Mesenchymal stem cell (in vitro differentiated cells and primary cell): ENCODE data around the gene ITGB1.

Experiments
- DNase-seq: peaks from one replicate; pipeline ENCODE4 v3.0.0-alpha.2; 2013
- H2AFZ ChIP-seq: one replicate; pipeline ENCODE4 v1.6.1; 2013; ENCODE audit warnings: low read depth, mild to moderate bottlenecking, control low read depth, inconsistent platforms, low read length, moderate library complexity
- H2AK5ac ChIP-seq: 2 replicates; pipeline ENCODE4 v1.6.1; 2013; ENCODE audit warnings: low read length, moderate library complexity, mild to moderate bottlenecking, inconsistent platforms; ENCODE audit not compliant: severe bottlenecking
- H2BK120ac ChIP-seq: one replicate; pipeline ENCODE4 v1.6.1; 2013; ENCODE audit warnings: low read depth, mild to moderate bottlenecking, inconsistent platforms, low read length, moderate library complexity
- H2BK12ac ChIP-seq, 2 experiments: one replicate each; pipeline ENCODE4 v1.6.1; 2013; ENCODE audit warnings: inconsistent platforms in 2 of 2, low read length in 2 of 2, mild to moderate bottlenecking in 2 of 2, moderate library complexity in 2 of 2, control low read depth in 1 of 2
- H2BK15ac ChIP-seq: one replicate; pipeline ENCODE4 v1.6.1; 2013; ENCODE audit warnings: mild to moderate bottlenecking, low read depth, inconsistent platforms; ENCODE audit not compliant: poor library complexity, severe bottlenecking
- H2BK5ac ChIP-seq: 2 replicates; pipeline ENCODE4 v1.6.1; 2013; ENCODE audit warnings: low read depth, mild to moderate bottlenecking, low read length, control low read depth, inconsistent platforms; ENCODE audit not compliant: poor library complexity, severe bottlenecking
- H3K14ac ChIP-seq, 2 experiments: one replicate each; pipeline ENCODE4 v1.6.1; 2013; ENCODE audit warnings: inconsistent platforms in 2 of 2, low read length in 2 of 2, control low read depth in 1 of 2, mild to moderate bottlenecking in 1 of 2, moderate library complexity in 1 of 2
- H3K18ac ChIP-seq, 2 experiments: one replicate each; pipeline ENCODE4 v1.6.1; 2013; ENCODE audit warnings: inconsistent platforms in 2 of 2, low read length in 2 of 2, control low read depth in 1 of 2, low read depth in 1 of 2, mild to moderate bottlenecking in 1 of 2
- H3K23ac ChIP-seq, 2 experiments: one replicate each; pipeline ENCODE4 v1.6.1; 2013; ENCODE audit warnings: inconsistent platforms in 2 of 2, low read length in 2 of 2, mild to moderate bottlenecking in 2 of 2, moderate library complexity in 2 of 2, control low read depth in 1 of 2
- H3K27ac ChIP-seq: 2 replicates; pipeline ENCODE4 v1.5.1; 2013; ENCODE audit warnings: mild to moderate bottlenecking, moderate library complexity, low read length, control low read depth, inconsistent platforms; ENCODE audit not compliant: poor library complexity, severe bottlenecking
- H3K27me3 ChIP-seq, 2 experiments: 2 replicates each; pipeline versions ENCODE4 v1.6.1 to v1.7.0; 2013; ENCODE audit warnings: low read length in 2 of 2, mild to moderate bottlenecking in 2 of 2, moderate library complexity in 2 of 2, control low read depth in 1 of 2, inconsistent platforms in 1 of 2; ENCODE audit not compliant: control insufficient read depth in 1 of 2, insufficient read depth in 1 of 2
- H3K36me3 ChIP-seq, 2 experiments: 2 replicates each; pipeline versions ENCODE4 v1.6.1 to v1.7.0; 2013; ENCODE audit warnings: low read length in 2 of 2, control low read depth in 1 of 2, inconsistent platforms in 1 of 2, low read depth in 1 of 2, mild to moderate bottlenecking in 1 of 2; ENCODE audit not compliant: insufficient read depth in 2 of 2, control insufficient read depth in 1 of 2
- H3K4ac ChIP-seq, 2 experiments: one replicate each; pipeline ENCODE4 v1.6.1; 2013; ENCODE audit warnings: inconsistent platforms in 2 of 2, low read length in 2 of 2, mild to moderate bottlenecking in 2 of 2, moderate library complexity in 2 of 2, control low read depth in 1 of 2, low read depth in 1 of 2
- H3K4me1 ChIP-seq: 2 replicates; pipeline ENCODE4 v1.6.1; 2013; ENCODE audit warnings: low read depth, low read length, control low read depth; ENCODE audit not compliant: control insufficient read depth, insufficient read depth
- H3K4me2 ChIP-seq: 2 replicates; pipeline ENCODE4 v1.6.1; 2013; ENCODE audit warnings: low read length, mild to moderate bottlenecking, inconsistent platforms; ENCODE audit not compliant: poor library complexity, severe bottlenecking
- H3K4me3 ChIP-seq, 2 experiments: 2 replicates each; pipeline versions ENCODE4 v1.5.1 to v1.7.0; 2013; ENCODE audit warnings: low read length in 2 of 2, mild to moderate bottlenecking in 2 of 2, control low read depth in 1 of 2, low read depth in 1 of 2; ENCODE audit not compliant: insufficient read depth in 1 of 2
- H3K79me1 ChIP-seq: replicated peaks from 2 replicates; pipeline ENCODE4 v1.6.1; 2013; ENCODE audit warnings: mild to moderate bottlenecking, control low read depth, low read length, inconsistent platforms; ENCODE audit not compliant: poor library complexity, severe bottlenecking
- H3K9ac ChIP-seq: 2 replicates; pipeline ENCODE4 v1.7.0; 2013; ENCODE audit warnings: mild to moderate bottlenecking, low read length, moderate library complexity
- H3K9me3 ChIP-seq: 2 replicates; pipeline ENCODE4 v1.7.0; 2013; ENCODE audit warnings: mild to moderate bottlenecking, low read length; ENCODE audit not compliant: control insufficient read depth
- H4K8ac ChIP-seq: one replicate; pipeline ENCODE4 v1.6.1; 2013; ENCODE audit warnings: inconsistent platforms, mild to moderate bottlenecking, low read length, moderate library complexity
- H4K91ac ChIP-seq: one replicate; pipeline ENCODE4 v1.6.1; 2013; ENCODE audit warnings: mild to moderate bottlenecking, low read length, inconsistent platforms
- WGBS: methylation state at CpG from one replicate; pipeline ENCODE4 v1.1.7; 2013; ENCODE audit warnings: mixed read lengths; 5-methylcytosine and 5-hydroxymethylcytosine counted together

The ITGB1 gene

DNA sequence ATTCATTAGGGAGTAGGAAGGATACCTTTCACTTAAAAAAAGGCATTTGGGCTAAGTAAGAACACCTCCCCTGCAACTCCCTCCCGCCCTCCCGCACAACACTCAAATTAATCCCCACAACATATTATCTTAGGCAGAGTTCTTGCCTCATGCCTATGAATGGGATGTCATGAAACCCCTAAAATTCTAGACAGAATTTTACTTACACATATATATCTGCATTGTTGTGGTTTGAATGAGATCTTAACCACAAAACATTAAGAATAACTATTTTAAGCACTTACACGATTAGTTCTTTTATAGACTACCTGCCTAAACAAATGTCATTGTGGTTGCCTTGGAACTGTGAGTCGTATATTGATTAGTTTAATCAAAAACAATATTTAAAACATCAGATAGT, 4.5 kb upstream of the ITGB1 start:
- peaks cover 5% of the 10 kb centered on the region for H3K4me1 ChIP-seq
- H3K36me3 ChIP-seq = peaks cover 0 to under 1% of the 10 kb centered on the region in 2 experiments
- H3K9me3 ChIP-seq = no peaks in the 10 kb centered on the region
- no peak overlapping the region for H3K4ac ChIP-seq
- H3K79me1 ChIP-seq = peaks cover 3% of the 10 kb centered on the region
- no peak overlapping the region for H2AK5ac ChIP-seq
- H3K9ac ChIP-seq = peak overlapping the region; percentile 59
- no peak overlapping the region for H3K23ac ChIP-seq
- H3K14ac ChIP-seq = no peak overlapping the region
- no peak overlapping the region for H2AFZ ChIP-seq
- peak overlapping the region; percentile 82 for H3K27ac ChIP-seq
- H3K4me3 ChIP-seq = no peak overlapping the region
- no peak overlapping the region for H3K4me2 ChIP-seq
- no peaks in the 10 kb centered on the region for H3K27me3 ChIP-seq
- no peak overlapping the region for H2BK12ac ChIP-seq
- no peak overlapping the region for H2BK5ac ChIP-seq
- no peak overlapping the region for H2BK15ac ChIP-seq
- 81% methylated on average over 2 of the region's 4 CpGs for WGBS
- no peak overlapping the region for H4K91ac ChIP-seq
- DNase-seq = no peak
- H3K18ac ChIP-seq = no peak overlapping the region
- H2BK120ac ChIP-seq = no peak overlapping the region
- no peak overlapping the region for H4K8ac ChIP-seq

DNA sequence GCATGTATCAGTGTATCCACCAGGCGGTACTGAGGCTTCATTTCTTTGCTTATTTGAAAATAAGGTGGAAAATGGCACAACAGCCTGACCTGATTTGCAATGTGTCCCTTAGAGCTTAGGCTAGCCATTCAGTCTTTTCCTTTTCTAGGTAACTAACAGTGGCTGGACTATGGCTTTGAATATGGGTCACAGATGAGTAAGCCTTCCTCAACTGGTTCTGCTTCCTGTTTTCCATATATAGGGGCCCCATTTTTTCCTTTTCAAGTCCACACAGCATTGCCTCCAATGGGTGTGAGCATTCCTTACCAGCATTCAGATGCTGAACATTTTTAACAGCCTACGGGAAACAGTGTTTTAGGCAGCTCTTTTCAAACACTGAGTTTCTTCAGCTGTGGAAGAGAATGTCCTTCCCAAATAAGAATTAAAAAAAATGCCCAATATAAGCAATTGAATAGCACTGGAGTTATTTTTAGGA, 3.9 kb upstream of the ITGB1 start:
- H3K9ac ChIP-seq = peak overlapping the region; percentile 59
- no peak overlapping the region for H3K4ac ChIP-seq
- H2BK120ac ChIP-seq = peak overlapping the region; percentile 2
- peaks cover 0 to 3% of the 10 kb centered on the region in 2 experiments for H3K36me3 ChIP-seq
- H3K4me2 ChIP-seq = no peak overlapping the region
- peak overlapping the region; percentile 82 for H3K27ac ChIP-seq
- H2BK5ac ChIP-seq = no peak overlapping the region
- H3K27me3 ChIP-seq = no peaks in the 10 kb centered on the region
- H3K18ac ChIP-seq = peak overlapping the region in 1 of 2 experiments; percentile 2
- no peak overlapping the region for H4K91ac ChIP-seq
- WGBS = 26% methylated on average over 2 of the region's 2 CpGs
- H2AK5ac ChIP-seq = no peak overlapping the region
- H4K8ac ChIP-seq = no peak overlapping the region
- H2AFZ ChIP-seq = no peak overlapping the region
- no peaks in the 10 kb centered on the region for H3K9me3 ChIP-seq
- no peak overlapping the region for H2BK12ac ChIP-seq
- no peak overlapping the region for H3K14ac ChIP-seq
- peak overlapping the region in 1 of 2 experiments; percentile 28 for H3K4me3 ChIP-seq
- H3K79me1 ChIP-seq = peaks cover 3% of the 10 kb centered on the region
- no peak overlapping the region for H2BK15ac ChIP-seq
- DNase-seq = peak; percentile 89
- H3K4me1 ChIP-seq = peaks cover 5% of the 10 kb centered on the region
- H3K23ac ChIP-seq = no peak overlapping the region

DNA sequence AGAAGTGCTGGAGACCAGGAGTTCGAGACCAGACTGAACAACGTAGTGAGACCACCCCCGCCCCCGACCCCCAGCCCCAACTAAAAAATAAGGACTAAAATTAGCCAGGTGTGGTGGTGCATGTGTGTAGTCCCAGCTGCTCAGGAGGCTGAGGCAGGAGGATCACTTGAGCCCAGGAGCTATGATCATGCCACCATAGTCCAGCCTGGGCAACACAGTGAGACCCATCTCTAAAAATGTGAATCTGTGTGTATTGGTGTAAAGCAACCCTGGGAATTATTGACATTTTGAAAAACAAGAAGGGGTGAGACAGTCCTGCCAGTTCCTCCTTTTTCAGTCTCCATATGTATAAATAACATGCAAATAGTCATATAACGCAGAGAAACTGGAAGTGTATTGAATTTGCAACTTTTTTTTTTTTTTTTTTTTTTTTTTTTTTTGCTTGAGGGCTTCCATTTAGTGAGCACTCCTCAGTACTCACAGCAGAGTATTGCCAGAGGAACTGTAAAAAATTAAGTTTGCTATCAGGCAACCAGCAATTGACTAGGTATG, 3.4 kb upstream of the ITGB1 start:
- peak overlapping the region; percentile 21 to 67 for H2BK12ac ChIP-seq
- H3K23ac ChIP-seq = no peak overlapping the region
- no peak overlapping the region for H2AFZ ChIP-seq
- H2BK5ac ChIP-seq = peak overlapping the region; percentile 66
- peak overlapping the region; percentile 55 for H4K8ac ChIP-seq
- H2BK120ac ChIP-seq = peak overlapping the region; percentile 37
- H3K4me3 ChIP-seq = peak overlapping the region in 1 of 2 experiments; percentile 28
- WGBS = 94% methylated on average over 3 of the region's 5 CpGs
- peaks cover 0 to 3% of the 10 kb centered on the region in 2 experiments for H3K36me3 ChIP-seq
- H2AK5ac ChIP-seq = peak overlapping the region; percentile 84
- peak overlapping the region in 1 of 2 experiments; percentile 65 for H3K4ac ChIP-seq
- H3K9ac ChIP-seq = peak overlapping the region; percentile 59
- H3K18ac ChIP-seq = peak overlapping the region; percentile 59 to 77
- peaks cover 3% of the 10 kb centered on the region for H3K79me1 ChIP-seq
- DNase-seq = no peak
- peaks cover 5% of the 10 kb centered on the region for H3K4me1 ChIP-seq
- H3K14ac ChIP-seq = no peak overlapping the region
- H3K4me2 ChIP-seq = no peak overlapping the region
- no peaks in the 10 kb centered on the region for H3K9me3 ChIP-seq
- H4K91ac ChIP-seq = peak overlapping the region; percentile 48
- no peaks in the 10 kb centered on the region for H3K27me3 ChIP-seq
- H2BK15ac ChIP-seq = no peak overlapping the region
- H3K27ac ChIP-seq = peak overlapping the region; percentile 82

GRCh38 chr10:32960022-32960421, 2.0 kb upstream of the ITGB1 start:
- H2BK15ac ChIP-seq = no peak overlapping the region
- peak overlapping the region; percentile 99 for H3K27ac ChIP-seq
- H2BK12ac ChIP-seq = peak overlapping the region; percentile 15 to 89
- peak overlapping the region; percentile 100 for H3K9ac ChIP-seq
- H3K18ac ChIP-seq = peak overlapping the region; percentile 13 to 43
- WGBS = 71% methylated on average over 4 of the region's 4 CpGs
- no peak overlapping the region for H2AK5ac ChIP-seq
- H3K23ac ChIP-seq = no peak overlapping the region
- H3K4me2 ChIP-seq = peak overlapping the region; percentile 17
- peaks cover 0 to 3% of the 10 kb centered on the region in 2 experiments for H3K36me3 ChIP-seq
- no peak overlapping the region for H2BK120ac ChIP-seq
- no peak overlapping the region for H4K8ac ChIP-seq
- no peak for DNase-seq
- H3K14ac ChIP-seq = peak overlapping the region in 1 of 2 experiments; percentile 30
- H4K91ac ChIP-seq = peak overlapping the region; percentile 90
- peaks cover 3% of the 10 kb centered on the region for H3K79me1 ChIP-seq
- H3K4me1 ChIP-seq = peaks cover 5% of the 10 kb centered on the region
- no peaks in the 10 kb centered on the region for H3K27me3 ChIP-seq
- peak overlapping the region in 1 of 2 experiments; percentile 95 for H3K4me3 ChIP-seq
- H2BK5ac ChIP-seq = no peak overlapping the region
- H3K4ac ChIP-seq = no peak overlapping the region
- H3K9me3 ChIP-seq = no peaks in the 10 kb centered on the region
- no peak overlapping the region for H2AFZ ChIP-seq
